DOHH2 (cell line): ENCODE results near the gene FUT8.

ENCODE experiments used
- EZH2phosphoT487 ChIP-seq: fragments of 200-600 bp; sonication (generic); IDR thresholded peaks from 2 replicates; pipeline ENCODE4 v1.6.1; 2017; ENCODE audit warnings: borderline replicate concordance, mild to moderate bottlenecking, antibody characterized with exemption, low read length, moderate library complexity, mixed read lengths
- TF ChIP-seq, protein P1 (sequence below): fragments of 200-600 bp; sonication (generic); IDR thresholded peaks from one replicate; pipeline ENCODE4 v1.5.1; 2014; ENCODE audit warnings: antibody characterized with exemption, mild to moderate bottlenecking, low read depth, low read length; ENCODE audit not compliant: poor library complexity, severe bottlenecking

DNA sequence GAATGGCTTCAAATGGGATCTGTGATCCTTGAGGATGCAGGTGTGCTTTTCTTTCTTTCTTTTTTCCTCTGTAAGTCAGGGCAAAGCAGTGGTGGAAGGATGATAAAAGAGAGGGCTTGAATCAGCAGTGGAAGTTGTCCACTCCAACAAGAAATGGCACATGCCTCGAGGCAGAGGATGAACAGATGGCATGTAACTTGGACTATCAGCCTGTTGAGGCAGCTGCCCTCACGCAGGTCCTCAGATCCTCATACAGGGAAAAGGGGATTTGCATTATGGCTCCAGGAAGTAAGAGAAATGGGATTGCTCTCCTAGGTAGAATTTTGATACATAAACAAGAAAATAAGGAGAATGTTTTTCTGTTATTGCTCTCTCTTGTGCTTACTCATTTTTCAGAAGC, 368.0 kb downstream of the FUT8 start:
- TF ChIP-seq, protein P1, sequence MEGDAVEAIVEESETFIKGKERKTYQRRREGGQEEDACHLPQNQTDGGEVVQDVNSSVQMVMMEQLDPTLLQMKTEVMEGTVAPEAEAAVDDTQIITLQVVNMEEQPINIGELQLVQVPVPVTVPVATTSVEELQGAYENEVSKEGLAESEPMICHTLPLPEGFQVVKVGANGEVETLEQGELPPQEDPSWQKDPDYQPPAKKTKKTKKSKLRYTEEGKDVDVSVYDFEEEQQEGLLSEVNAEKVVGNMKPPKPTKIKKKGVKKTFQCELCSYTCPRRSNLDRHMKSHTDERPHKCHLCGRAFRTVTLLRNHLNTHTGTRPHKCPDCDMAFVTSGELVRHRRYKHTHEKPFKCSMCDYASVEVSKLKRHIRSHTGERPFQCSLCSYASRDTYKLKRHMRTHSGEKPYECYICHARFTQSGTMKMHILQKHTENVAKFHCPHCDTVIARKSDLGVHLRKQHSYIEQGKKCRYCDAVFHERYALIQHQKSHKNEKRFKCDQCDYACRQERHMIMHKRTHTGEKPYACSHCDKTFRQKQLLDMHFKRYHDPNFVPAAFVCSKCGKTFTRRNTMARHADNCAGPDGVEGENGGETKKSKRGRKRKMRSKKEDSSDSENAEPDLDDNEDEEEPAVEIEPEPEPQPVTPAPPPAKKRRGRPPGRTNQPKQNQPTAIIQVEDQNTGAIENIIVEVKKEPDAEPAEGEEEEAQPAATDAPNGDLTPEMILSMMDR: no peak
- no peak for TF ChIP-seq EZH2phosphoT487
